Activated CD4-positive, CD25-positive, alpha-beta regulatory T cell treated with anti-CD3 and anti-CD28 coated beads, Interleukin-2, amount 50 U/mL, for 72 hours (primary cell): ENCODE data around the gene VSIG10L.

Experiments
- DNase-seq: peaks from one replicate; pipeline ENCODE4 v3.0.0; 2021

Gene VSIG10L

DNA sequence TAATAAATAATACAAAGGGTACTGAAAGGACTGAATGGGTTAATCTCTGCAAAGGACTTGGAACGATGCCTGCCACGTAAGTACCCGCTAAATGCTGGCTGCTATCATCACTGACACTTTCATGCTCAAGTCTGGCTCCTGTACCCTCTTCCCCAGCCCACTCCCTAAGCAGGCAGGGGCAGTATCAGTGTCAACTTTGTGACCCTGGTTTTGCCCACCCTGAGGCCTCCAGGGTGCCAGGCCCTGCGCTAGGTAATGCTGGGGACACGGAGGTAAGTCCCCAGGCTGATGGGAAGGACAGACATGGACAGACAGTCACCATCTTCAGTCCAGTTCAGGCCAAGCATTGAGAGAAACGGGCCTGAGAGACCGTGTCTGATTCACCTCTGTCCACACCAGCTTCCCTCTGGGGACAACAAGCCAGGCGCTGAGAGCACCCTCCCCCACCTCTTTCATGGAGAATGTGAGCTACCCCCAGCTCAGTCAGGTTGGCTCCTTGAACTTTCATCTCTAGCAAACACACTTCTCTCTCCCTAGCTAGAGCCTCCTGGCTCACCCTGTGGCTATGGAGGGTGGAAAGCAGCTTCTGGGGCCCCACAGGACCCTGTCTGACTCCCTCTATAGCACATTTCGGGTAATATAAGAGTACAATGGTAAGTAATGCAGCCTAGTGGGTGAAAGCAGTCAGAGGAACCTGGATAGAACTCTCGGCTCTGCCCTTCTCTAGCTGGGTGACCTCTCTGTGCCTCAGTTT, 23.4 kb upstream of the VSIG10L start:
- DNase-seq: no peak

DNA sequence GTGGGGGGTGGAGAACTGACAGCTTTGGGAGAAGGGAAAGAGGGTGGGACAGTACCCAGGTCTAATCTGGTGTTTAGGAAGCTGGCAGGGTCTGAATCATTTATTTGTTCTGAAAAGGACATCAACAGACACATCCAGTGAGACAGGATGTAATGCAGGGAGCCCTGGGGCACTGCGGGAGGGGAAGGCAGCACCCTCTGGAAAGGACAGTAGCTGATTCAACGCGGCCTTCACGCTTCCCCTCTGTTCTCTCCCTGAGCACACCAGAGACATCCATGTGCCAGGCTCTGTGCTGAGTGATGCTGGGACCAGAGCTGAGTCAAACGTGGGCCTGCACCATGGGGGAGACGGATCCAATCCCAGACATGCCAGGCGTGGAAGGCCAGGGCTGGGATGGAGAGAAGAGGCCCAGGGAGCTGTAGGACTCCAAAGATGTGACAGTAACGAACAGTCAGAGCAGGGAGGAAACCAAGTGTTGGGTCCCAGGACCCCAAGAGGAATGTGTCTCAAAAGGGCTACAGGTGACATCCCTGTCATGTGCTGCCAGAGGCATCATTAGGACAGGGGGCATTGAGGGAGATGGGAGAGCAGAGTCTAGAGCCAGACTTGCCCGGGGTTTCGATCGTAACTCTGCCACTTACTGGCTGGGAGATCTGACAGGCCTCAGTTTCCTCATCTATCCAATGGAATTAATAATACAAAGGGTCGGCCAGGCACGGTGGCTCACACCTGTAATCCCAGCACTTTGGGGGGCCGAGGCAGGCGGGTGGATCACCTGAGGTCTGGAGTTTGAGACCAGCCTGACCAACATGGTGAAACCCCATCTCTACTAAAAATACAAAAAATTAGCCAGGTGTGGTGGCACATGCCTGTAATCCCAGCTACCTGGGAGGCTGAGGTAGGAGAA, 22.5 kb upstream of the VSIG10L start:
- DNase-seq: no peak

DNA sequence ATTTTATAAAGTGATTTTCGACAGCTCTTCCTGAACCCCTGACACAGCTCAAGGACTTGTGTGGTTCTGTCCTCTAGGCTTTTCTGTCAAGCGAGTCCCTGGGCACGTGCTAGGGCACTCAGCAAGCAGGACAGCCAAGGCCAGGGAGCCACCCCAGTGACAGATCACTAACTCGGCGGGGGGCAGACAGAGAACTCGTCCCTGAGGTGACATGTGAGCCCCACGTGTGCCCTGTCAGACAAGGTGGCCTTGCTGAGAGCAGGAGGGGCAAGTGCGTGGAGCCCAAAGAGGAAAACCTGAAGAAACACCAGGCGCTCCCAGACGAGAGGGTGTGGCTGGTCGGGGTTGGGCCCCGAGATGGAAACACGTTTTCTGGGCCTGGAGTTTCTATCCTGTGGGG, 19.3 kb upstream of the VSIG10L start:
- DNase-seq: no peak

DNA sequence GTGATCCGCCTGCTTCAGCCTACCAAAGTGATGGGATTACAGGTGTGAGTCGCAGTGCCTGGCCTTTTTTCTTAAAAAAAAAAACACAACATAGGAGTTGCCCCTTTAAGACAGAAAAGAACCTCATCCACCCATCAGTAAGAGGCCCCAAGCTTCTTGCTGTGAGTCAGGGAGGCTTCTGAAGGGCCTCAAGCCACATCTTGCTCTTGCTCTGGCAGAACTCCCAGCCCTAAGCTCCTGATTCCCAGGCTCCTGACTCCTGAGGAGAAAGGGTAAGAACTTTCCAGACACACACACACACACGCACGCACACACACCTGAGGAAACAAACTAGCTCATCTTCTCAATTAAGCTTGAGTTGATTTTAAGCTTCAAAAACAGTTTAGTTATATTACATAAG, 17.4 kb upstream of the VSIG10L start:
- DNase-seq: no peak

DNA sequence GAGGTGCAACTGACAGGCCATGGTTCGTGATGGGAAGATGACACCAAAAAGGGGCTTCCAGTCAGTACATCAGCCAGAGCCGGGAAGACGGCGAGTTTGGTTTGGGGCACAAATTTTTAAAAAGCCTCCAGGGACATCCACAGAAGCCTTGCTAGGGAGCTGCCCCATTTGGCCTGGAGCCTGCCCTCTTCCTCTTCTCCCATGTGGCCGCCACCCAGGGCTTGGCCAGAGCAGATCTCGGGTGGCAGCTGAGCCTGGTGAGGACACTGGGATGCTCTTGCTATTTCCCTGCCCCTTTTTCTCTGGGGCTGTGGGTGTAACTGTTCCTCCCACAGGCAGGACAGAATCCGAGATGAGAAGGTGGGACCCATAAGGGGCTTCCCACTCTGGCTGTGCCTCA, 16.0 kb upstream of the VSIG10L start:
- DNase-seq: no peak

DNA sequence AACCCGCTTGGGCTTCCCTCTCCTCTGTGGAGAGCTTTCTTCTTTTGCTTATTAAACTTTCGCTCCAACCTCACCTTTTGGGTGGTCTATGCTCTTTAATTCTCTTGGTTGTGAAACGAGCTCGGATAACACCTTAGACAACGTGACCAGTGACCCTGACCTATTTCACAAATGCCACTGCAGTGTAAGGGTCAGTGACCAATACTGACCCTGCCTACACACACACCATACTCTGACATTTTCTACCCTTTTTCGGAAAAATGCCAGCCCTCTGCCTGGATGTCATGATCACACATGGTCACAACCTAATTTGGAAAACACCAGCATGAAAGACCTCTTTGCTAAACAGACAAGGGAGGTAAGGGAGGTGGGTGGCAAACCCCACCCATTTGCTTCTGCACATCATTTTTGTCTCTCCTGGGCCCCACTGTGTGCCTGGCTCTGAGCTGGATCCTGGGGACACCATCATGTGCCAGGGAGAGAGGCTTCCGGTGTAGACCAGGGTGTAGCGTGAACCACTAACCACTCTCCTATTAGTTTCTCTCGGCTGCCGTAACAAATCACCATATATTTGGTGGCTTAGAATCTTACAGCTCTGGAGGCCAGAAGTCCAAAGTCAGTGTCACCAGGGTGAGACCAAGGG, 14.3 kb upstream of the VSIG10L start:
- no peak for DNase-seq

DNA sequence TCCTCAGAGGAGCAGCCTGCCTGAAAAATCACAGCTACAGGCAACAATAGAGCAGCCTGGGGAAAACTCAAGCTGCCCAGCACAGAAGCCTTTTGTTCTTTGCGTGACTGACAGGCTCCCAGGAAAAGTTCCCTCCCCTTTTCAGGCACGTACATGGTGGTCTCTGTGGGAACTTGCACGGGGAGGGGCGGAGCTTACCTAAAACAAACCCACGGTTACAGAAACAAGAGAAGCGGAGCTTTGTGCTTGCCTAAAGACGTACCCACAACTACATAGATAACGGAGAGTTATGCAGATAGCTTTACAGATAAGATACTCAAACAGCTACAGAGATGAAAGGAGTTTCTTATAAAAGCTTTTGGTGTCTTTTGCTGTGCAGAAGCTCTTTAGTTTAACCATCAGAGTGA, 12.8 kb upstream of the VSIG10L start:
- no peak for DNase-seq

DNA sequence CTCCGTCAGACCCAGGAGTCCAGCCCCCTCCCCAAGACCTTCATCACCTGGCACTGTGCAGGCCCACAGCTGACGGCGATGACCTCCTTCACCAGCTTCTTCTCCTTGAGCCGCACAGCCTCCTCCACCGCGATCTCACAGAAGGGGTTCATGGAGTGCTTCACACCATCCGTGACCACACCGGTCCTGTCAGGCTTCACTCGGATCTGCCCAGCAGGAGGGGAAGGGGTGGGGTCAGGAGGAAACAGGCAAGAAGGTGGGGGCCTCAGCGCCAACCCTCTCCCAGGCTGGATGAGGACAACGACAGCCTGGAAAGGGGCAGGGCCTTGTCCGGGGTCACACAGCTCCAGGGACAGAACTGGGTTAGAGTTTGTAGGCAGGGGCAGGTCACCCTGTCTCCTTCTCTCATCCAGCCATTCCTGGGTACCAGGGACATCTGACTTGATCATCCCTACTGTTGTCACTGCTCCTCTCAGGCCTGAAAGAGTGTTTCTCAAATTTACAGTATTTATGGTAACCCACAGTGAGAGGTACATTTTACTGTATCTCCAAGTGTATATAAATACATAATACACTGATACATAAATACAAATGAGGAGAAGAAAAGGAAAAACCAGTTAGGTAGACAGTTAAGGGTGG, 12.3 kb upstream of the VSIG10L start:
- no peak for DNase-seq

DNA sequence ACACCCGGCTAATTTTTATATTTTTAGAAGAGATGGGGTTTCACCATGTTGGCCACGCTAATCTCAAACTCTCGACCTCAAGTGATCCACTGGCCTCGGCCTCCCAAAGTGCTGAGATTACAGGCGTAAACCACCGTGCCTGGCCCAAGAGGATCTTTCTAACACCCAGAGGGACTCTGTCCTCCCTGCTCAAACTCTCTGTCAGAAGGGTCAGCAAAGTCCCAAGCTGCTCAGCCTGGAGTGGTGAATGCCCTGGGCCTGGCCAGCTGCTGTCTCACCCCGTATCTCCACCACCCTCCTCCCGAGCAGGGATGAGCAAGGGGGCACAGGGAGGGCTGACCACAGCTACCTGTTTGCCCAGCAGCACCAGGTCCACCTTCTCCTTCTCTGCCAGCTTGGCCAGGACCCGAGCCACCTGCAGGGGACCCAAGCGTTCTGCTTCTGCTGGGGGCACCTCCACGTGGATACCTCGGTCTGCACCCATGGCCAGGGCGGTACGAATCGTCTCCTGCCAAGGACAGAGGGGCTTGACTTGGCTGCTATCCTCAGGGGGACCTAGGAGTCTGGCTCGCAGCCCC, 10.9 kb upstream of the VSIG10L start:
- DNase-seq: no peak

DNA sequence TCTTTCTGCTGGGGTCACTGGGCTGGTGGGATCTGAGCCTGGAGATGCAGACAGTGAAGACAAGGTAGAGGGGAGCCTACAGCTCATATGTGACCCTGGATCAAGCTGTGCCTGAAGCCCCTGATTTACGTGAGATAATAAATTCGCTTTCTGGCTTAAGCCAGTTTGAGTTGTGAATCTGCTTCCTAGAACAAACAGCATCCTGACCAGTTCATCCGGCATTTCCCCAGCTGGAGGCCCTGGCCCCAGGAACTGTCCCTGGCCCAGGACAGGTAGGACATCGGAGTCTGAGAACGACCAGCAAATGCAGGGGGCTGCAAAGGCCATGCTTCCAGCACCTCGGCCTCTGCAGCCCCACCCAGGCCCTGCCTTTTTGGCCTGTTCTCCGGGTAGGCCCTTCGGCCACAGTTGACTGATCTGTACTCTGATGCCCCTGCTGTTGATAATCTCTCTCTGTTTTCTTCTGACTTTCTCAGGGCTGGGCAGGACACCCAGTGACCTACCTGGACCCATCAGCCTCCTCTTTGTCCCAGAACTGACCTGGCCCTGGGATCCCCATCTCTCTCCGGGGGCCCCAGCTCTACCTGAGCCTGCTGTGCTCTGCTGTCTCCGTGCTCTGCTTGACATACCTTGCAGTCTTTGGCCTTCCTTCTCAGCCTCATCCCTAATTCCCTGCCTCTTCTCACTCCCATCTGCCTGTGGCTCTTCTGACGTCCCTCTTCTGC, 9.5 kb upstream of the VSIG10L start:
- no peak for DNase-seq

DNA sequence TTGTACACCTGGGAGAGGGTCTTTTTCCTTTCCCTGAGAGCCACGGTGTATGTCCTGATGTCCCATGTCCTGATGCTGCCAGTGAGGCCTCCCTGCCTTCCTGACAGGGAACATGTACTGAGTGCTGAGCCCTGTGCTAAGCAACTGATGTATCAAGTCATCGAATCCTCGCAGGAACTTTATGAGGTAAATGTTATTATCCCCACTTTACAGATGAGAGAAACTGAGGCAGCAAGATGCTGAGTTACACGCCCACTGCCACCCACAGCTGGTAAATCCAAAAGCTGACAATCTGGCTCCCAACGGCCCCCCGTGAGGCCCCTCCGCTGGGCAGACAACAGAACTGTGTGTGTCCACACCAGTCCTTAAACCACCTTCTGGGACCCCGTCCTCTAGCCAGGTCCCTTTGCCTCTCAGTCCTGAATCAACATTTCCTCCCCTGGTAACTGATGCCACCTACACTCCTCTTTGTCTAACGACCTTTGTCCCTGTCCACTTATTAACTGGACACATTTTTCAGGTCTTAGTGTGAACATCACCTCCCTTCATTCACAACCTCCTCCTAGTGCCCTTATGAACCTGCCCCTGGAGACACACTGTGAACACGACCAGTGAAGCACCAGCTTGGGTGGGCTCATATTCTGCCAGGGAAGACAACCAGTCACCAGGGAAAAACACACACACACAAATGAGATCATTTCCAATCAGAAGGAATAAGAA, 5.4 kb upstream of the VSIG10L start:
- DNase-seq: no peak

DNA sequence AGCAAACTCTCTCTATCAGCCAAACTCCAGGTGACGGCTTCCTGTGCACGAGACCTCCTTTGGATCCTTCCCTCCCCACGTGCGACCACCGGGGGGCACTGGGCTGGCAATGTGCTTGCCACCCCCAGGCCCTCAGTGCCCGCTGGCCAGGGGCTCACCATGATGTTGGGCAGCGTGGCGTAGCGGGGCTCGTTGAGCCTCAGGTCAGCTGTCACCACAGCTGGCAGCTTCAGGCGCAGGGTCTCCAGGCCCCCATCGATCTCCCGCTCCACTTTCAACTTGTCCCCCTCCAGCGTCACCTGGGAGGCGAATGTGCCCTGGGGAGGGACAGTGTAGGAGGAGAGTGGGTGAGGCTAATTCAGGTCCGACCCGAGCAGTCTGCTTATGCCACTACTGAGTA, 4.8 kb upstream of the VSIG10L start:
- DNase-seq: no peak

DNA sequence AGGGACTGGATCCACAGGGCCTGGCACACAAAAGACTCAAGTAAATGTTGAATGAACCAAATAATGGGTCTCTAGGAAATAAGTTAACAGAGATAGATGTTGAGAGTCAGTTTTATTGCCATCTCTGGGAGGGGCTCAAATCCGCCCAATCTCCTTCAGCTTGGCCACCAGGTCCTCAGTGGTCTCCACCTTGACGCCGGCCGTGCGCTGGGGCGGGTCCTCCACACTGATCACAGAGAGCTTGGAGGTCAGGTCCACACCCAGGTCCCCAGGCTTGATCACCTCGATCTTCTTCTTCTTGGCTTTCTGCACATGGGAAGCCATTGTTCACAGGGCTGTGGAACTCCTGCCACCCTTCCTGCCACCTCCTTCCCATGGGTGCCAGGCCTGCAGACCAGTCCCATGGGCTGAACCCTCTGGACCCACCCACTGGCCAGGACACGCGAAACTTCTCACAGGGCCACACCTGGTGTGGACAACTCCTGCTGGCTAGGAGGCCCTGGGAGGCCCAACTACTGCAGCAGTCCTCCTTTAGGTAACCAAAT, 3.2 kb upstream of the VSIG10L start:
- no peak for DNase-seq

DNA sequence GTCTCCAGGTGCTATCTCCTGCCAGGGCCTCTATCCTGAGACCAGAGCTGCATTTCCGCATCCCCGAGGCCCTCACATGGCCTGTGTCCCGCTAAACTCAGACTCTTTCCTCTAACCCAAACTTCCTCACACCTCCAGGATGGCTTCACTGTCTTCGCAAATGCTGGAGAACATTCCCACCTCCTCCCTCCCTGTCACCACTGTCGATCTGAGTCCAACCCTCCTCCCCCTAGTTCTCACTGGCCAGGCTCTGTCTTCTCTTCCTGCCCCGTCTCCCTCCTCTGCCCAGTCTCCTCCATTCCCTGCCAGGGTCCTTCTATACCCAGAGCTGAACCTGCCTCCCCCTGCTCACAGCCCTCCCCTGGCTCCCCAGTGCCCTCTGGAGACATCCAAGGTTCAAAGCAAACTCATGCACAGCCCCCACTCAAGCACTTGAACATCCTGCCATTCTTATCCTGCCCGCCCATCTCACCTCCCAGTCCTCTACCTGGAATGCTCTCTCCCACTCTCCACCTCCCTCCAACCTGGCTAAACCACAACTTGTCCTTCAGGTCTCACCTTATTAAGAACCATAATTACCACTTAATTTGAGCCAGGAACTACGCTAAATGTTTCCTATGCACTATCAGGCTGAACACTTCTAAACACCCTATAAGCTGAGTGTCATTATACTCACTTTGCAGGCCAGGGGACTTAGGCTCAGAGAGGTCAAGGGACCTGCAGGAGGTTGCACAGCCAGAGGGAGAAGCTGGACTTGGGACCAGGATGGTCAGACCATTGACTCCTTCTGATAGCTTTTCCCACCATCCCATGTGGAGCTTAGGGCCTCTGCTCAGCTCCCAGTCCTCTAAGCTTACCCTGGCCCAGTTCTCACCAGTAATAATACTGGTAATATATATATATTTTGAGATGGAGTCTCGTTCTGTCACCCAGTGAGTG, 961 bp upstream of the VSIG10L start:
- DNase-seq: no peak

DNA sequence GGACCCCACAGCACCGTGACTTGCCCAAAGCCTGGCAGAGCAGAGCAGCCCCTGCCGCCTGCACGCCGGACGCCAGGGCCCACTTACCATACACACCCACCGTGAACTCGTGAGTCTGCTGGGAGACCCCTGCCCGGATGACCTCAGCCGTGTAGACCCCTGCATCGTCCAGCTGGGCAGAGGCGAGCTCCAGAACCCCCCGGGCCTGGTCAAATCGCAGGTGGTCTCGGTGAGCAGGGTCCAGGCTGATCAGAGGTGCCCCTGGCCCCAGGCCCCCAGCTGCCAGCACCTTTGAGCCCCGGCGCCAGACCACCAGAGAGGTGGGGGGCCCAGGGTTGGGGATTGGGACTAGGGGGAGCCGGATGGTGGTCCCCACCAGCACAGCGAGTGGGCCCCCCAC, 873 bp downstream of the VSIG10L start:
- DNase-seq: no peak

DNA sequence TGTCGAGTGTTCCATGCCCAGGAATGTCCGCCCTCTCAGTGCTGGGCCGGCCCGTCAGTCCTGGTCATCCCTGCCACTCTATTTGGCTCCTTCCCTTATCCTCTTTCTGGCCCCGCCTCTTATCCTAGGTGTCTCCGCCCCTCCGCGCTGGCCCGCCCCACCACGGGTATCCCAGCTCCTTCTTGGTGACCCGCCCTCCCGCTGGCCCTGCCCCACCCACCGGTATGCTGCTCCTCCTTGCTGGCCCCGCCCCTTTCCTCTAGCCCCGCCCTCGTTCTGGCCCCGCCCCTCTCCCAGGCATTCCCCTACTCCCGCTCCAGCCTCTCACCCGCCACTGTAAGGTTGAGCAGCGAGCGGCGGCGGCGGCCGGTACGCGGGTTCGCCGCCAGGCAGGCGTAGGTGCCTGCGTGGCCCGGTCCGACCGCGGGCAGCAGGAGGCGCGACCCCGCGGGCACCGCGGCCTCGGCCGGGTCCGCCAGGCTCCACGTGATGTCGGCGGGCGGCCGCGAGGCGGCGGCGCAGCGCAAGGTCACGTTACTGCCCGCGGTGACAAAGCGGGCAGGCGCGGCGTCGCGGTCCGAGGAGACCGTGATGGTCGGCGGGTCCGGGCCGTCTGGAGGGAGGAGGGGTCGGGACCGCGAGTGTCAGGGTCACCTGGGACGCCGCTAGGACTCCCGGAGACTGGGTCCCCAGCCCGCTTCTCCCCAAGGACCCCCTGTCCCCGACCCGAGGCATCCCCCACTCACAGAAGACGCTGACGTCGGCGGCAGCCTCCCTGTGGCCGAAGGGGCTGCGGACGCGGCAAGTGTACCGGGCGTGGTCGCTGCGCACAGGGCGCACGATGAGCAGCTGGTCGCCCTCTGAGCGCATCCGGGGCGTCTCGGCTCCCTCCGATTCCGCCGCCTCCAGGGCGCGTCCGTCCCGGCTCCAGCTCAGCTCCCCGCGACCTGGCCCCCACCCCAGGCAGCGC, 2.0 kb downstream of the VSIG10L start:
- DNase-seq: peak; percentile 88

DNA sequence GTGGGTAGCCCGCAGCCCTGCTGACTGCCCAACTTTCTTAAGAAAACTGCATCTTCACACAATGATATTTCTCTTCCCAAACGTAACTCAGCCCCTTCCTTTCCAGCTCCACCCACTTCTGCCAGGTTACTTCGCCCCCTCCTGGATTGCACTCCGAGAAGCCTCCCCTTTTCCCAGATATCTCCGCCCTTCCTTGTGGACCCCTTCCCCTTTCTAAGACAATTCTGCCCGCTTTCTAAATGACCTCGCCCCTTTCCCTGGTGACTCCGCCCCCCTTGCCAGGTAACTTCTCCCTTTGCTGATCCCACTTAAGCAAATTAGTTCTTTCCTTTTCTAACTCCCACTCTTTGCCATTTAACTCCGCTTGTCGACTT, 2.6 kb downstream of the VSIG10L start:
- DNase-seq: no peak

DNA sequence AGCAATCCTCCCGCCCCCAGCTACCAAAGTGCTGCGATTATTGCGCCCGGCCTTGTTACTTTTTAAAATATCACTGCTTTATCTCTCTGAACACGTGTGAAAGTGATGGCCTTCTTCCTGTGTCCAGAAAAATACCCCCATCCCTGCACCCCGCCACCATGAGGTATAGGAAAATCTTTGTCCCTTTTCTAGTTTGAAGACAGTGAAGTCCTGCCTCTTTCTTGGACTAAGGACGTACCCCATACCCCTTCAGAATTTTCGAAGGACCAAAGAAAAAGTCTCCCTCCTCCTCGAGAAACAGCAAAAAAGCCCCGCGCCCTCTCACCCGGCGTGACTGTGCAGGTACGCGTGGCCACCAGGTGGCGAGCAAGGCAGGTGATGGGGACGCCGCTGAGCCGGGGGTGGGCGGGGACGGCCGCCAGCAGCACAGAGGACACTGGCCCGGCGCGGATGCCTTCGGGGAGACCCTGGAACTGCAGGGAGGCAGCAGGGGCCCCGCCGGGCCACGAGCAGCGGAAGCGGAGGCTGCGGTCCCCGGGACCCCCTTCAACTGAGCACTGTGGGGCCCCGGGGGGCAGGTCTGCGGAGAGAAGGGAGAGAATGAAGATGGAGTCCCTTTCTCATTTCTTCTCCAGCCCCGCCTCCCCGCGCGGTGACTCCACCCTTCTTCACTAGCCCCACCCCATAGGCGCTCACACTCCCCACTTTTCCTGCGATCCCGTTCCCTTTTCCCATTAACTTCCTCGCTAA, 3.2 kb downstream of the VSIG10L start:
- peak; percentile 87 for DNase-seq
